Measurements from ENCODE around the gene NPAS3.

- TF ChIP-seq POLR2AphosphoS5 (IDR thresholded peaks at IDR 0.05; ENCODE audit: borderline replicate concordance, low read depth, low read length) (no peak), EZH2 (IDR thresholded peaks at IDR 0.05) (no peak), FOXP2 (optimal IDR thresholded peaks at IDR 0.05; ENCODE audit: control extremely low read depth, extremely low read length, insufficient read depth) (no peak)
These were observed 900.8 kb downstream of the NPAS3 start for GRCh38 chr14:33839193-33840076.
